Skeletal muscle tissue (tissue), 4 donors: ENCODE results near the gene SYP. TPM values are rescaled to one million over a fixed set of nuclear protein-coding genes. Genes with fewer than 3 reads are reported as not detected.

Experiments
- H3K27ac ChIP-seq: one replicate; pipeline ENCODE4 v1.7.0; 2013; ENCODE audit warnings: mild to moderate bottlenecking, low read depth, low read length, inconsistent platforms
- H3K27me3 ChIP-seq, 3 donors: one replicate each; pipeline ENCODE4 v1.7.0; 2013; ENCODE audit warnings: low read length in 3 of 3; ENCODE audit not compliant: control insufficient read depth in 3 of 3, insufficient read depth in 3 of 3
- H3K36me3 ChIP-seq, 3 donors: one replicate each; pipeline ENCODE4 v1.7.0; 2013; ENCODE audit warnings: low read length in 3 of 3; ENCODE audit not compliant: control insufficient read depth in 3 of 3, insufficient read depth in 3 of 3
- H3K4me1 ChIP-seq, 3 donors: one replicate each; pipeline ENCODE4 v1.7.0; 2013; ENCODE audit warnings: low read length in 3 of 3, mild to moderate bottlenecking in 3 of 3; ENCODE audit not compliant: control insufficient read depth in 3 of 3, insufficient read depth in 3 of 3
- H3K4me3 ChIP-seq, 3 donors: one replicate each; pipeline ENCODE4 v1.7.0; 2013; ENCODE audit warnings: low read length in 3 of 3
- H3K9ac ChIP-seq, 3 donors: one replicate each; pipeline ENCODE4 v1.7.0; 2013; ENCODE audit warnings: low read length in 3 of 3, mild to moderate bottlenecking in 3 of 3, moderate library complexity in 2 of 3, low read depth in 1 of 3
- H3K9me3 ChIP-seq, 3 donors: one replicate each; pipeline ENCODE4 v1.7.0; 2013; ENCODE audit warnings: low read length in 3 of 3; ENCODE audit not compliant: control insufficient read depth in 3 of 3
- total RNA-seq: library from RNA; depleted of rRNA; stranded (reverse); fragments of >200 nt; gene quantifications from one replicate; pipeline ENCODE4 v1.2.3, GENCODE V29; 2014
- donor health status: Osteomylitis.

The SYP gene
- total RNA-seq, 1 donor from 2014 or later: 1.0 TPM

DNA sequence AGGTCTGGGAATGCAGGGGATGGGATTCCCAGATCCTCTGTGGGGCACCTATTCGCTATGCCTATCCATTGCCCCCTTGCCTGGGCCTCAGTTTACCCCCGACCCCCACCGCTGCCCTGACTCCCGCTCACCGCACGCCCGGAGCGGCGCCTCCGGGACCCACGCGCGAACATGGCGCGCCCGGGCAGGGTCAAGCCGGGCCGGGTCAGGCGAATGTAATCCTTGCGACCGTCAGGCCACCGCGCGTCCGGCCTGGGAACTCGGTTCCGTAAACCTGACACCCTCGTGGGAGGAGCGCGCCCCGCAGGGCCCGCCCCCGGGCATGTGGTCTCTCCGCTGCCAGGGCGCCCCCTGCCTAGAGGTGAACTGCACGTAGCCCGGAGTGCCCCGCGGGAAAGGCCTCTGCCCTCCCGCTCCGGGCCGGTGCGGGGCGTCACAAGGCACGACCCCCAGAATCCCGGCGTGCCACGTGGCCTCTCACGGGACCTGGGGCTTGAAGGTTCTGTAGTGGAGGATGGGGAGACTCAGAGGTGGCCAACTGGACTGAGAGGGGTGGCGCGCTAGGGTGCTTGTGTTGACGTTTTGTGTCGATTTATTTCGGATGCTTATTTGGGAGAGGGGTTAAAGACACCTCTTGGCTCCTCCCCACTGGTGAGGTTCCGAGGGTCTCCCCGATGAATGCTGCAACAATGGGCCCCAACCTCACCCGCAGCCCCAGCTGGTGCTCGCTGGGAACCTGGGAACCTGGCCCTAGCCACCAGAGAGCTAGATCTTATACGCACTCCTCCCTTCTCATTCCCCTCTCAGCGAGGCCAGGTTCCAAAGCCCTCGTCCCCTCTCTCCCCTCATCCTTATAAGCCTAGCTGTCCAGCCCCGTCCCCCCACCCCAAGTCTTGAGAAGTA is 13.6 kb downstream of the SYP start, which contains the start of gene PRICKLE3:
TSS of gene PRICKLE3 (minus strand) at position 249 of the 903 bp plus-strand sequence. CDS start at position 173, 76 bp downstream.
- Histone ChIP-seq H3K9me3 (no peaks in the 10 kb centered on the region), H3K4me3 (peak within 1 kb of the TSS; percentile 64 to 75 (median 72)), H3K36me3 (peaks cover 3 to 9% (median 8%) of the 10 kb centered on the region in 3 donors), H3K9ac (peak within 1 kb of the TSS; percentile 72 to 86 (median 84)), H3K27me3 (no peaks in the 10 kb centered on the region), H3K4me1 (peaks cover 0 to 15% (median 9%) of the 10 kb centered on the region in 3 donors), H3K27ac (peak within 1 kb of the TSS; percentile 79)

DNA sequence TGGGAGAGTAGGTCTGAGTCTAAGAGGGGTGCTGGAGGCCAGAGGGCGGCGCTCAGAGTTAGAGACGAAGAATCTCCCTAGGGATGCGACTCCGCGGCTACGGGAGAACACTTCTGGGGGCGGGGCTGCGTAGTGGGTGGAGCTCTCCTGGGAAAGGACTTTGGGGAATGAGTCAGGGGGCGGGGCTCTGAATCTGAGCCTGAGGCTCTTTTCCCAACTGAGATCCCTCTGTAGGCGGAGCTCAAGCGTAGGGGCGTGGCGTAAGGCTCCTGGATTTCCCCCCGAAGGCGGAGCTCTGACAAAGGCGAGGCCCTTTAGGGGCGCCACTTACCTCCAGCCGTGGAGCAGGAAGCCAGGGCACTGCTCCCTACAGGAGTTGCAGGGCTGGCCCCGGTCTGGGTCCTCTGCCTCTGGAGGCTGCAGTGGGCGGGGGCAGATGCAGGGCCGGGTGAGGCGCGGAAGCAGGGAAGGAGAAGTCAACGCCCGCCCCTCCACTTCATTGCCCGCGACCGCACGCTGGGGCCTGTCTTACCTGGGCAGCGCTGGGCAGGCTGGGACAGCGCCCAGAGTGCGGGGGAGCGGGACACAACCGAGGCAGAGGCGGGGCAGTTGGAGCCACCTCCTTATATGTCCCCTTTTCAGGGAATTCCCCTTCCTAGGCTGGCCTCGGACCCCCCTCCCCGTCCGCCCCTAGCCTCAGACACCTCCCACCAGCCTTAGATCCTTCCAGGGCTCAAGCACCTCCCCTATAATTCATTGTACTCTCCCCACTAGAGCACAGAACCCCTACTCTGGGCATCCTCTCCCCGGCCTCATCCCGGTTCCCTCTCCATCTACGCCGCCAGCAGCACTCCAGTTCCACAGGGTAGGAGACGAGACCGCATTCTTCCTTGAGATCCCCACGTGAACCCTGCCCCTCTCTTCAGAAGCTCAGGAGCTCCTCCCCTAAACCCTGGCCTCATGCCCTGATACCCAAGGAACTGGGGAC is 15.4 kb downstream of the SYP start:
- H3K27me3 ChIP-seq: no peaks in the 10 kb centered on the region
- H3K9me3 ChIP-seq: no peaks in the 10 kb centered on the region
- peaks cover 6 to 15% (median 12%) of the 10 kb centered on the region in 3 donors for H3K36me3 ChIP-seq
- H3K4me1 ChIP-seq: peaks cover 0 to 11% (median 9%) of the 10 kb centered on the region in 3 donors
- peak overlapping the region in 2 of 3 donors; percentile 38 to 57 for H3K9ac ChIP-seq
- peak overlapping the region; percentile 42 to 59 (median 52) for H3K4me3 ChIP-seq
- H3K27ac ChIP-seq: peak overlapping the region; percentile 47

DNA sequence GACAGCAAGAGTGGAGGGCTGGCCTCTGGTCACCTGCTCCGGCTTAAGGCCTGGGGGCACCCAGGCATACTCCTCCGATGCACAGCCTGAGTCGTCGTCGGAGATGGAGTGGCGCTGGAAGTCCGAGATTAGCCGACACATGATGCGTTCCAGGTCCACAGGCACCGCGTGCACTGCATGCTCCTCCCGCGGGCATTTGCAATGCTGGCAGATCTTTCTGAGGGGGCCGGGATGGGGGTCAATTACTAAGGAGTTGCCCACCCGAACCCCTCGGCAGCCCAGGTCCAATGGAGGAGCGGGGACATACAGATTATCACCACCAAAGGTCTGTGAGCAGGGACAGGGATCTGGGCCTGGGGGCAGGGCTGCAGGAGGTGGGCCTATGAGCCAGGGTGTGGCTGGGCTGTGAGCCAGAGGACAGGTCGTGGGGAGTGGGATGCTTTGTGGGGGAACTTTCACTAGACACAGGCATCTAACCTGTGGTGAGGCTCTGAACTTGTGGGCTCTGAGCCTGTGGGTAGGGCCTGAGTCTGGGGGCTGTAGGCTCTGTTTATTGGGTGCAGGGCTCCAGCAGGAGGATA is 16.2 kb downstream of the SYP start:
- Histone ChIP-seq H3K27me3 (no peaks in the 10 kb centered on the region), H3K27ac (no peak overlapping the region), H3K4me1 (peaks cover 0 to 11% (median 9%) of the 10 kb centered on the region in 3 donors), H3K36me3 (peaks cover 12 to 22% (median 14%) of the 10 kb centered on the region in 3 donors), H3K4me3 (no peak overlapping the region), H3K9me3 (no peaks in the 10 kb centered on the region), H3K9ac (peak overlapping the region in 1 of 3 donors; percentile 40)

DNA sequence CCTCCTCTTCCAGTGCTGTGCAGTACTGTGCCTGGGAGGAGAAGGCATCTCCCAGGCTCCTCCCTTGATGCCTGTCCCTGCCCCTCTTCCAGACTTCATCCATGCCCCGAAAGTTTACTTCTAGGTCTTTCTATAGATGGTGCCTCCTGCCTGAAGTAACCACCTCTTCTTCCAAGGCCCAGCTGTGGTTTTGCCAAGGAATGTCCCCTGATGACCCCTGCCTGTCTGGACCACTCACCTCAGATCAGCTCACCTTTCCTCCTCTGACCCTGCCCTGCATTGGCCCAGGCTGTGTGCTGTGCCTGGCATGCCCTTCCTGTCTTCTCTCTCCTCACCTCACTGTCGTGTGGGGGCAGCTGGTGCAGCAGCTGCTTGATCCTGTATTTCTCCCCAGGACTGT is 20.6 kb downstream of the SYP start:
- peaks cover 17 to 28% (median 25%) of the 10 kb centered on the region in 3 donors for H3K36me3 ChIP-seq

DNA sequence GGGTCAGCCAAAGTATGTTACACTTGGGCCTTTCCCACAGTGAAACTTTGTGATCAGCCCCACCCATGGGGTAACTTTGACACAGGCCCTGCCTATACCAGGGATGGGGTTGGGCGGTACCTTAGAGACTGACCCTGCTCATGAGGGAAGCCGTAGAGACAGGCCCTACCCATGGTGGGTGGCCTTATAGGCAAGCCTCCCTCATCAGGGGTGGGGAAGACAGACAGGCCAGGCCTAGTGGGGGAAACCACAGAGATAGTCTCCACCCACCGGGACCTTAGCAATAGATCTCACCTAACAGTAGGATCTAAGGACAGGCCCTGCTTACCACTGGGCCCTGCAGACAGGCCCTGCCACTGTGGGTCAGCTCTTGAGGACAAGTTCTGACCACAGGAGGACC is 21.5 kb downstream of the SYP start:
- Histone ChIP-seq H3K36me3 (peaks cover 17 to 28% (median 27%) of the 10 kb centered on the region in 3 donors), H3K9me3 (no peaks in the 10 kb centered on the region), H3K4me1 (peaks cover 0 to 16% (median 8%) of the 10 kb centered on the region in 3 donors), H3K9ac (no peak overlapping the region), H3K4me3 (no peak overlapping the region), H3K27me3 (peaks cover 0 to 5% (median 0%) of the 10 kb centered on the region in 3 donors), H3K27ac (no peak overlapping the region)

More for the DNA sequence above, 20.6 kb downstream of the SYP start:
- Histone ChIP-seq H3K4me1 (peaks cover 0 to 10% (median 8%) of the 10 kb centered on the region in 3 donors), H3K27ac (no peak overlapping the region), H3K4me3 (no peak overlapping the region), H3K9ac (no peak overlapping the region), H3K27me3 (peaks cover 0 to under 1% (median 0%) of the 10 kb centered on the region in 3 donors), H3K9me3 (no peaks in the 10 kb centered on the region)

DNA sequence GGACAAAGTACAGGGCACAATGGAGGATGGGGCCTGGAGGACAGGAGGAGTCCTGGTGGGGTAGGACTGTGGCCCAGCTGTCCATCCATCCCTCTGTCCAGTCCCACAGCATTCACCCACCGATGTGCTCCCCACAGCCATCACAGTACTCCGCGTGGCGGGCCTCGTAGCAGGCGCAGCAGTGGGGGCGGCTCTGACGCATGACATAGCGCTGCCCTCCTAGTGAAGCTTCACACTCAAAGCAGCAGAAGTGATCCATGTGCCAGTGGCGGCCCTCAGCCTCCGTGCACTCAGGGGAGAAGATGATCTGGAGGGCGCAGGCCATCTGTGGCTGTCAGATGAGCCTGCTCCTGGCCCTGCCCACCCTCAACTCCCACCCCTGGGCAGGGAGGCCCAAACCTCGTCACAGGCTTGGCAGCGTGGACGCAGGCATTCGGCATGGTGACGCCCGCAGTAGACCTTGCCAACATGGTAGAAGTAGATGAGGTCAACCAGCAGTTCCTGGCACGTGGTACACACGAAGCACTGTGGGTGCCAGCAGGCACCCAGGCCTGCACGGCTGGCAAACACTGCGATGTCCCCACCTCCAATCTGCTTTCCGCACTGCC is 22.0 kb downstream of the SYP start:
- Histone ChIP-seq H3K4me3 (no peak overlapping the region), H3K9me3 (no peaks in the 10 kb centered on the region), H3K4me1 (peaks cover 0 to 22% (median 11%) of the 10 kb centered on the region in 3 donors), H3K27ac (no peak overlapping the region), H3K36me3 (peaks cover 12 to 32% (median 24%) of the 10 kb centered on the region in 3 donors), H3K9ac (no peak overlapping the region), H3K27me3 (peaks cover 0 to 5% (median 0%) of the 10 kb centered on the region in 3 donors)

DNA sequence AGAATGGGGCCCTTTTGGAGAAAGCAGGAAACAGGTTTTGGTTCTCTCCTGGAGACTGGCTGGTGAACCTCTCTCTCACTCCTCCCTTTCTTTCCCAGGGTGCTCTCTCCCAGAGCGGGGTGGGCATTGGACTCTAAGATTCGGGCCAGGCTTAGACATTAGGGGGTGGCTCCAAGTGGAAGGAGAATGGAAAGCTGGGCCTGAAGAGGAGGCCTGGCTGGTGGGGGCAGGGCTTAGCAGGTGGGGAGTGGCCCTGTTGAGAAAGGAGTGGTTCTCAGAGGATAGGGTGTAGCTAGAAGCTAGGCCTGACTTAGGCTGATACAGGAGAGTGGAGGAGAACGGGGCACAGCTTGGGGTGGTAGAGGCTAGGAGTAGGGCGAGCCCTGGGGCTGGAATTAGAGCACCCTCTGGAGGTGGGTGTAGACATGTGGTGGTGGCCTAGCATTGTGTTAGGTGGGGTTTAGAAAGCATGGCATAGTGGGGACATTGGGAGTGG is 22.6 kb downstream of the SYP start:
- H3K4me1 ChIP-seq: peaks cover 0 to 26% (median 14%) of the 10 kb centered on the region in 3 donors
- peaks cover 0 to 5% (median 0%) of the 10 kb centered on the region in 3 donors for H3K27me3 ChIP-seq
- peaks cover 11 to 33% (median 23%) of the 10 kb centered on the region in 3 donors for H3K36me3 ChIP-seq
- no peak overlapping the region for H3K4me3 ChIP-seq
- H3K9me3 ChIP-seq: no peaks in the 10 kb centered on the region
- H3K9ac ChIP-seq: no peak overlapping the region
- H3K27ac ChIP-seq: peak overlapping the region; percentile 0

DNA sequence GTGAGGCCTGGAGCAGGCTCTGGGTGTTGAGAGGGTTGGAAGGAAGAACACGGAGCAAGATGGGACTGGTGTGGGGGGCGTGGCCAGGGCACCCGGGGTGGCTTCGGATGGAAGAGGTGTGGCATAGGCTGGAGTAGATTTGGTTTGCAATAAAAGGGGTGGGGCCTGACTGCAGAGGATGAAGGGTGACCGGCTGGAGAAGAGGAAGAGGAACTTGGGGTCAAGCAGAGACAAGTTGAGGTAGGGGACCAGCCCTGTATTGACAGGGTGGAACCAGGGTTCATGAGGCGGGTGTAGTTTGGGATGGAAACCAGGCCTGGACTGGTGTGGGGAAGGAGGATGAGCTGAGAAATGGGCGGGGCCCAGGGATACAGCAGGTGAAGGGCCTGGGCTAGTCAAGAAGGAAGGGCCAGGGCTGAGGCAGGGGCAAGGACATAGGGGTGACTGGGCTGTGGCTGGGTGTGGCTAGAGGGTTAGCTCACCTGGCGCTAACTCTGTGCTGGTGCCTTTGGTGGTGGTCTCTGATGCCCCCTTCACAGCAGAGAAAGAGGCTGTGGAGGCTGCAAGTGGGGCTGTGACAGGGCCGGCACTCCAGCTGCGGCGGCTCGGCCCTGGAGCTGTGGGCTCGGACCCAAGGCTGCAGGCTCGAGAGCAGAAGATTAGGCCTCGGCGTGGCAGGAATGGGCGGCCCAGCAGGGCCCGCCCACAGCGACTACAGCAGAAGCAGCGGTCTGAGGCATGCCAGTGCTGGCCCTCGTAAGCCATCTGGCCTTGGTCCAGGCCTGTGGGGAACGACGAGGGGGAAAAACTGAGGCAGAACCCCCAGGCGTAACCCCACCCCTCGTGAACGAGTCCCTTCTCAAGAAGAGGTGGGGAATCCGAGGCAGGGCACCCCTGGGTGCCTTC is 23.3 kb downstream of the SYP start:
- Histone ChIP-seq H3K27ac (peak overlapping the region; percentile 0), H3K4me1 (peaks cover 0 to 26% (median 14%) of the 10 kb centered on the region in 3 donors), H3K9me3 (no peaks in the 10 kb centered on the region), H3K9ac (peak overlapping the region in 1 of 3 donors; percentile 8), H3K27me3 (peaks cover 0 to 5% (median 0%) of the 10 kb centered on the region in 3 donors), H3K36me3 (peaks cover 8 to 31% (median 20%) of the 10 kb centered on the region in 3 donors), H3K4me3 (no peak overlapping the region)
